ENCODE measurements around the gene SGF29.
"Not testable (repeated sequence)": the region's sequence is repeated elsewhere in the genome, so short reads cannot be mapped to it uniquely, and the experiment has no call there.

Gene SGF29

DNA sequence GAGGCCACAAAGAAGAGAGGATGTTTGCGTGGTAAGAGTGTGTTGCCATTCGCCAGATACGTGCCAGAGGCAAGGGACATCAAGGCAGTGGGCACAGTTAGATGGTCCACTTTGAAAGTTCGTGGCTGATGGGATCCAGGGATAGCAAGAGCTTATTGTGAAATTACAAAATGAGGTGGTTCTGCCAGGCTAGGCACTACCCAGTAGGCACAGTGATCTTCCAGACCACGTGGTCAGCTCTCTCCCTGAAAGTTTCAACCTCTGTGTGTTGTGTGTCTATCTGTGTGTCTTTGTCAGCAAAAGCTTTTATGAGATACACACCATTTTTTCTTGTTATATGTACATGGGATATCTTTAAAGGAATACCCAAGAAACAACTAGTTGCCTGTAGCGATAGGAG is 9.5 kb downstream of the SGF29 start:
- no peak for DNase-seq (ENCODE audit: insufficient read length, low spot score)
- no peak for TF ChIP-seq POLR2A (IDR thresholded peaks at IDR 0.05; ENCODE audit: low read depth, low read length)
- no peak for FAIRE-seq

DNA sequence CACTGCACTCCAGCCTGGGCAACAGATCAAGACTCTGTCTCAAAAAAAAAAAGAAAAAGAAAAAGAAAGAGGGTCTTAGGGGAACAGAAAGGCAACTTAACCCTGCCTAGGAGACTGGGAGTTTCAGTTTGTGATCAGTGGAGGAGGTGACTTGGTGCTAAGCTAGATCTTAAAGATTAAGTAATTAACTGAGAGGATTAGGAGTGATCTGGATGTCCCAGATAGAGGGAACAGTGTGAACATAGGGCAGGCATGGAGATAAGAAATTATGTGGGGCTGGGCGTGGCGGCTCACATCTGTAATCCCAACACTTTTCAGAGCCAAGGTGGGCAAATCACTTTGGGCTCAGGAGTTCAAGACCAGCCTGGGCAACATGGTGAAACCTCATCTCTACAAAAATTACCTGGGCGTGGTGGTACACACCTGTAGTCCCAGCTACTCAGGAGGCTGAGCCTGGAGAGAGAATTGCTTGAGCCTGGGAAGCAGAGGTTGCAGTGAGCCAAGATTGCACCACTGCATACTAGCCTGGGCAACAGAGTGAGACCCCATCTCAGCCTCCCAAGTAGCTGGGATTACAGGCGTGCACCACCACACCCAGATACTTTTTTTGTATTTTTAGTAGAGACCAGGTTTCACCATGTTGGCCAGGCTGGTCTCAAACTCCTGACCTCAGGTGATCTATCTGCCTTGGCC is 12.7 kb downstream of the SGF29 start:
- not testable (repeated sequence) for FAIRE-seq; DNase-seq (ENCODE audit: insufficient read length, low spot score)

DNA sequence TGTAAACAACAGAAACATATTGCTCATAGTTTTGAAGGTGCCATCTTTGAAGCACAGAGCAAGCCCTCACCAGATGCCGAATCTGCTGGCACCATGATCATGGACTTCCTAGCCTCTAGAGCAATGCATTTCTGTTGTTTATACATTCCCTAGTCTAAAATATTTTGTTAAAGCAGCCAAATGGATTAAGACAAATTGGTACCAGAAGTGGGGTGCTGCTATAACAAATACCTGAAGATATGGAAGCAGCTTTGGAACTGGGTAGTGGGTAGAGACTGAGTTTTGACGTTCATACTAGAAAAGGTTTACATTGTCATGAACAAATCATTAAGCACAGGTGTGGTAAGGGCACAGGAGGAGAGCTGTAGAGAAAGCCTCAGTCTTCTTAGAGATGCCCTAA is 13.6 kb downstream of the SGF29 start:
- FAIRE-seq (no peak), DNase-seq (ENCODE audit: insufficient read length, low spot score) (no peak)
- TF ChIP-seq POLR2A (IDR thresholded peaks at IDR 0.05; ENCODE audit: low read depth, low read length) = no peak

DNA sequence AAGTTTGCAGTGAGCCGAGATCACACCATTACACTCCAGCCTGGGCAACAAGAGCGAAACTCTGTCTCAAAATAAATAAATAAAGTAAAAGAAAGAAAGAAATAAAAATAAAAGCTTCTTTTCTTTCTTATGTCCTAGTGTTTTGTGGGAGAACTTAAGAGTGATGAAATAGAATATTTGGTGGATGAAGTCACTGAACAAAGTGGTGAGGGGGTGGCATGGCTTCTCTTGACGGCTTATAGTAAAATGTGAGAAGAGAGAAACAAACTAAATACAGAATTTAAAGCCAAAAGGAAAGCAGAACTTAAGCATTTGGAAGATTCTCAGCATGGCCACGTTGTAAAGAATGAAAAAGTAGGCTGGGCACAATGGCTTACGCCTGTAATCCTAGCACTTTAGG is 15.3 kb downstream of the SGF29 start:
- FAIRE-seq = no peak
- TF ChIP-seq POLR2A (IDR thresholded peaks at IDR 0.05; ENCODE audit: low read depth, low read length) = no peak
- no peak for DNase-seq (ENCODE audit: insufficient read length, low spot score)

DNA sequence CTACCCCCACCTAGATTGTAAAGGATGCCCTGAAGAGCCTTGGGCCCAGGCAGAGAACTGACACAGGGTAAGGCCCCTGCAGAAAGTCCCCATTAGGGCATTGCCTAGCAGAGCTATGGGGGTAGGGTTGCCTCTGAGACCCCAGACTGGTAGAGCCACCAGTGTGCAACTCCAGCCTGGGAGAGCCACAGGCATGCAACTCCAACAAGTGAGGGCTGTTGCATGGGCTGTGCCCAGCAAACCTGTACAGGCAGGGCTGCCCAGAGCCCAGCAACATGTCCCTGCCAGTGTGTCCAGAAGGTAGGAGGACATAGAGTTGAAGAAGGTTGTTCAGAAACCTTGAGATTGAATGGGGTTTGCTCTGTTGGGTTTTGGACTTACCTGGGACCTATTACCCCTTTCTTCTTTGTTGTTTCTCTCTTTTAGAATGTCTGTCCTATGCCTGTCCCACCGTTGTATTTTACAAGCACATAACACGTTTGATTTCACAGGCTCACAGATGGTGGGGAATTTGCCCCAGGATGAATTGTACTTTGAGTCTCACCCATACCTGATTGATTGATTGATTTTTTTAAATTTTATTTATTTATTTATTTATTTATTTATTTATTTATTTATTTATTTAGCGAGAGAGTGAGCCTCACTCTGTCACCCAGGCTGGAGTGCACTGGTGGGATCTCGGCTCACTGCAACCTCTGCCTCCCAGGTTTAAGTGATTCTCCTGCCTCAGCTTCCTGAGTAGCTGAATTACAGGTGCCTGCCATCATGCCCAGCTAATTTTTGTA is 16.4 kb downstream of the SGF29 start:
- DNase-seq (ENCODE audit: insufficient read length, low spot score) (no peak), FAIRE-seq (no peak)
- TF ChIP-seq POLR2A (IDR thresholded peaks at IDR 0.05; ENCODE audit: low read depth, low read length) = no peak

DNA sequence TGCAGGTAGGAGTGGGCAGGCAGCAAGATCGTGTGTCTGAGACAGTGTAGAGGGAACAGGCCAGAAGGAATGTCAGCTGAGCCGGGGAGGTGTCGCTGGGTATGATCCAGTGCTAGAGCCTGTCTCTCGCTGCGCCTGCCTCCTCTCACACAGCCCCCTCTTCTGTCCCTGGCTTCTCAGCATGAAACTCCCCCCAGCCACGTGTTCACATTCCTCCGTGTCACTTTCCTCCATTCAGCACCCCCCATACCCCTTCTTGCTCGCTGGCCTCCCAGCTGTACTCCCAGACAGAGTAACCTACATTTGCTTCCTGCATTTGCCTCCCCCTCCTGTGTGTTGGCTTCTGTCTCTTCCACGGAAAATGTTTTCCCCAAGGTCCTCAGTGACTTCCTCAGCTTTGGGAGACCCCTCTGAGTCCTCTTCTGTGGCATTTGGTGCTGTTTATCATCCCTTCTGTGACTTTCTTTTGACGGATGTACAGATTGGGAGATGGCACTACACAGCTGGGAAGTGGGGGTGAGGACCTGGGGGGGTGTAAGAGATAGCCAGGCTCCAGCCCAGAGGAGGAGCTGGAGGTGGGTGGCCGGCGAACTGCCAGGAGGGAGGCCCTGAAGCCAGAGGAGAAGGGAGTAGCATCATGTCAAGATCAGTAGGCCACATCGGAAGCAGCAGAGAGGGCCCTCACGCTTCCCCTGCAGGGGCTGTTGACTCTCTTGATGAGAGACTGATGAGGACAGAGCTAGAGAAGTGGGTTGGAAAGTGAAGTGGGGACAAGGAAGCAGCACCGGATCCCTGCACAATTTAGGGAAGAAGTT is 19.2 kb downstream of the SGF29 start:
- no peak for FAIRE-seq
- DNase-seq (ENCODE audit: insufficient read length, low spot score) = no peak
- no peak for TF ChIP-seq POLR2A (IDR thresholded peaks at IDR 0.05; ENCODE audit: low read depth, low read length)

DNA sequence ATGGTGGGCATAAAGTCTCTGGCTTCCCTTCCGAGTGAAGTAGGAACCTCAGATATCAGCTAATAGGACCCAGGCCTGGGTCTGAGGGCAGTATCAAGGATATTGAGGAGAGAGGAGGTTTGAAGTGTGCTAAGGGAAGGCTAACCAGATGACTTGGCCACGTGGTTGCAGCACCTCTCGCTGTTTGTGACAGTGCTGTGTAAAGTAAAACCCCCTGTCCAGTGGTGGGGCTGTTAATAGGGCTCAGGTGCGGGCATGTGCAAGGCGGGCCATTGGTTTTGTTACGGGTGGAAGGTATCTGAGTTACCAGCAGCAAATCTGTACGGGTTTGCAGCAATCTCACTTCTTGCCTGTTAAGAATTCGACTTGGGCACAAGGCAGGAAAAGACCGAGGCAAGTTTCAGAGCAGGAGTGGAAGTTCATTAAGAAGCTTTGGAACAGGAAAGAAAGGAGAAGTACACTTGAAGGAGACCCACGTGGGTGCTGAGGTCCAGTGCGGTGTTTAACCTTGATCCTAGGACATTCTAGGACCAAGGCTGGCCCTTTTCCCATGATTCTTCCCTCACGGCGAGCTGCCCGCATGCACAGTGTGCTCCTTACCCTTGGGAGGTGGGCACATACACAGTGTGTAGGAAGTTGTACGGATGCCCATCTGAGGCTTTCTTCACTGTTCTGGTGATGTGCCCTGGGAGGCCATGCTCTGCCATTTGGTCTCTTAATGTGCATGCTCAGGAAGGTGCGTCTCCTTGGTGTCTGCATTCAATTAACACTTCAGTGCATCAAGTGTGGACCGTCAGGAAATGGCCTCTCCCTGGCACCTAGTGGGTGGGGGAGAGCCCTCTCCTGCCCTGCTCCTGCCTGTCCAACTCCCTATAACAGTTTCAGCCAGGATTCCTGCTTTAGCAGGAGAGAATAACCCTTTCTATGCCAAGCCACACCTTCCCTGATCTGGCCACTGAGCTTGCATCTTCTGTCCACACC is 20.3 kb downstream of the SGF29 start:
- no peak for DNase-seq (ENCODE audit: insufficient read length, low spot score)
- no peak for TF ChIP-seq POLR2A (IDR thresholded peaks at IDR 0.05; ENCODE audit: low read depth, low read length)
- no peak for FAIRE-seq

DNA sequence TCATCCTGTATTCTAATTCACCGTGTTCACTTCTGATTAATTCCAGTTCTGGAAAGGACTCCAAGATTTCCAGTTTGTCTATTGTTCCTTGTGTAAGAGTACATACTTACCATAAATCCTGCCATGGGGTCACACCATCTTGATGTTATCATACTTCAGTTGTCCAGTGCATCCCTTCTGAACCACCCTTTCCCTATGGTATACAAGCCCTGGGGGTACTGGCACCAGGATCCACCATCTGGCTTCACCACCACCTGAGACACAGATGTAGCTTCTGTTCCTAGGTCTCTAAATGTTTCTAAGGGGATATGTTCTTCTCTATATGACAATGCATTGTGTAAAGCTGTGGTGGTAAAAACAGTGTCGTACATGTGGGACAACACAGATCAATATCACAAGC is 21.2 kb downstream of the SGF29 start:
- FAIRE-seq (no peak), DNase-seq (ENCODE audit: insufficient read length, low spot score) (no peak)
- no peak for TF ChIP-seq POLR2A (IDR thresholded peaks at IDR 0.05; ENCODE audit: low read depth, low read length)

DNA sequence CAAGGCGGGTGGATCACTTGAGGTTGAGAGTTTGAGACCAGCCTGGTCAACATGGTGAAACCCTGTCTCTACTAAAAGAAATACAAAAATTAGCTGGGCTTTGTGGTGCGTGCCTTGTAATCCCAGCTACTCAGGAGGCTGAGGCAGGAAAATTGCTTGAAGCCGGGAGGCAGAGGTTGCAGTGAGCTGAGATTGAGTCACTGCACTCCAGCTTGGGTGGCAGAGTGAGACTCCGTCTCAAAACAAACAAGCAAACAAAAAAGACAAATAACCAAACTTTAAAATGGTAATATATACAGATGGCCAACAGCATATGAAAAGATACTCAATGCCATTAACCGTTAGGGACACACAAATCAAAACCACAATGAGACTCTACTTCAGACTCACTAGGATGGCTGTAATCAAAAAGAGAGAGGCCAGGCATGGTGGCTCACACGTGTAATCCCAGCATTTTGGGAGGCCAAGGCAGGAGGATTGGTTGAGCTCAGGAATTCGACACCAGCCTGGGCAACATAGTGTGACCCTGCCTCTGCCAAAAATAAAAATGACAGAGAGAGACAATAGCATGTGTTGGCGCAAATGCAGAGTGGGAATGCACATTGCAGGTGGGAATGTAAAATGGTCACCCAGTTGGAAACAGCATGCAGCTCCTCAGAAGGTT is 21.9 kb downstream of the SGF29 start:
- FAIRE-seq (no peak), DNase-seq (ENCODE audit: insufficient read length, low spot score) (no peak)
- TF ChIP-seq POLR2A (IDR thresholded peaks at IDR 0.05; ENCODE audit: low read depth, low read length) = no peak

DNA sequence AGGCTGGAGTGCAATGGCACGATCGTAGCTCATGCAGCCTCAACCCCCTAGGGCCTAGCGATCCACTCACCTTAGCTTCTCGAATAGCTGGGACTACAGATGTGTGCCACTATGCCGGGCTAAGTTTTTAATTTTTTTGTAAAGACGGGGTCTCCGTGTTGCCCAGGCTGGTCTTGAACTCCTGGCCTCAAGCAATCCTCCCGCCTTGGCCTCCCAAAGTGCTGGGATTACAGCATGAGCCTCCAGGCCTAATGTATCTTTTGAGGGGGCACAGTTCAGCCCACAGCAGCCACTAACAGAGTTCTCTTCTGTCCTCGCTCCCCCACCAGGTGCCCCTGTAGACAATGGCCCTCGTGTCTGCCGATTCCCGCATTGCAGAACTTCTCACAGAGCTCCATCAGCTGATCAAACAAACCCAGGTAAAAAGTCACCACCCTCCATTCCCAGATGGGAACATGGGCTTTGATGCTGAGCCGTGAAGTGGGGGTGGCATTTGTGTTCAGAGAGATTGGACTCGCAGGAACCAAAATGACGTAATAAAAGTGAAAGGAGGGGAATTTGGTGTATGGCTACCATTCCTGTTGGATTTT is 27.1 kb downstream of the SGF29 start:
- FAIRE-seq (no peak), DNase-seq (ENCODE audit: insufficient read length, low spot score) (no peak)
- TF ChIP-seq POLR2A (IDR thresholded peaks at IDR 0.05; ENCODE audit: low read depth, low read length) = no peak

DNA sequence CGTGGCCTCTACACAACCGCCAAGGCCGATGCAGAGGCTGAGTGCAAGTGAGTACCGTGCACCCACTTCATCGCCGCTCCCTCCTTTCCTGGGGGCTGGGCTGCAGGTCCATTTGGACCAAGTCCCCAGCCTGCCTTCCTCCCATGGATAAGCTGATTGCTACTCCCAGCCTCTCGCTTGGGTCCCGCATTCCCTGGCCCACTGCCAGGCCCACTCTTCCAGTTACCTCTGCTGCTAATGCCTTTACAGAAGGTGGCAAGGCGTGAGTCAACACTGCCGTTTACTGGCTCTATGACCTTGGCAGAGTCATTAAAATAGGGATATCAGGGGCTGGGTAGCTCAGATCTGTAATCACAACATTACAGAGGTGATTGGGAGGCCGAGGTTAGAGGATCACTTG is 32.0 kb downstream of the SGF29 start:
- FAIRE-seq (no peak), DNase-seq (ENCODE audit: insufficient read length, low spot score) (no peak)
- no peak for TF ChIP-seq POLR2A (IDR thresholded peaks at IDR 0.05; ENCODE audit: low read depth, low read length)

DNA sequence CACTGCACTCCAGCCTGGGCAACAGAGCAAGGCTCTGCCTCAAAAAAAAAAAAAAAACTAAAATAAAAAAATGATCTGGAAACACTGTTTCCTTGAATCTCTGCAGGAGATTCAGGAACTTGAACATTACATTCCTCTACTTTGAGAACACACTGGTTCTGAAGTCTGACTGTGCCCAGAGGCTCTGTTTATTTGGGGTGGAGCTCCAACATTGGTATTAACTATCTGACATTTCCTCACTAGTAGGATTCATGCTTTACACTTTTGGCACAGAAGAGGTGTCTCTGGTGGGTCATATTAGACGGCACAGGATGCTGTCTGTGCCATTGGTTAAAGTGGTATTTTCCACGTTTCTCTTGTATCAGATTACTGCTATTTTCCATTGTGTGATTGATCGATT is 32.7 kb downstream of the SGF29 start:
- FAIRE-seq (no peak), DNase-seq (ENCODE audit: insufficient read length, low spot score) (no peak)
- no peak for TF ChIP-seq POLR2A (IDR thresholded peaks at IDR 0.05; ENCODE audit: low read depth, low read length)
